Activated CD4-positive, alpha-beta T cell treated with anti-CD3 and anti-CD28 coated beads, Interleukin-2, amount 50 U/mL, for 4 hours (primary cell): ENCODE measurements around the gene ZNF678.
"Not testable (repeated sequence)": the region's sequence is repeated elsewhere in the genome, so short reads cannot be mapped to it uniquely, and the experiment has no call there.

Source experiments
- DNase-seq, 2 experiments: peaks; one replicate each; pipeline ENCODE4 v3.0.0-alpha.2; 2020

The ZNF678 gene

GRCh38 chr1:227607336-227607898 lies 44.1 kb downstream of the ZNF678 start:
- no peak for DNase-seq

- DNase-seq, result no peak
Observed at GRCh38 chr1:227612658-227613057, 49.3 kb downstream of the ZNF678 start.

GRCh38 chr1:227613526-227613925 lies 50.2 kb downstream of the ZNF678 start:
- DNase-seq, result no peak

- DNase-seq, result no peak
Observed at GRCh38 chr1:227621211-227621610, 57.9 kb downstream of the ZNF678 start.

DNA sequence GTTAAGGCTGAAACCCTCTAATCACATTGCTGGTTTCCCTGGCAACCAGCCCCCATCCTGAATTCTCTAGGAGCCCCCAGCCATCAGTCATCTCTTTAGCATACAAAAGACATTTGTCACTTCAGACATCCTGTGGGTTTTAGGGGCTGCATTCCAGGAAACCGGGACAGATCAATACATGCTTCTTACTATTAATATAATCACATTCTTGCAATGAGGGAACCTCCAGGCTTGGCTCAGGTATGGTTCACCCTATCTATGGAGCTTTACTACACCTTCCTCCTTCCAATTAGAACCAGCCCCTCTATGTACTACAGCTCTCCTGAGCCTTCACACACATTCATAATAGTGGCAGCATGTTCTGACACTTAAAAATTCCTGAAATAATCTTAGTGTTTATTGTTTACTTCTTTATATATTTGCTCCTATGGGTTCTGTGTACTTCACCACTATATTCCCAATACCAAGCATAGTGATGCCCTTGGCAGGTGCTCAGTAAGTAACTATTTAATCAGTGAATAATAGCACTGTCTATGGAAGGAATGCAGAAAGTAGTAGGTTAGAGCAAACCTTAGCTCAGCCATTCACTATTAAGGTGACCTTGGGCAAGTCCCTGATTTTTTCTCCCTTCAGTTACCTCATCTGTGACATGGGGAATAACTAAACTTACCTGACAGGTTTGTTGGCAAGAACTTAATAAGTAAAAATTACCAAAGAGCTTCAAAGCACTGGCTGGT lies 59.6 kb downstream of the ZNF678 start:
- no peak for DNase-seq

DNA sequence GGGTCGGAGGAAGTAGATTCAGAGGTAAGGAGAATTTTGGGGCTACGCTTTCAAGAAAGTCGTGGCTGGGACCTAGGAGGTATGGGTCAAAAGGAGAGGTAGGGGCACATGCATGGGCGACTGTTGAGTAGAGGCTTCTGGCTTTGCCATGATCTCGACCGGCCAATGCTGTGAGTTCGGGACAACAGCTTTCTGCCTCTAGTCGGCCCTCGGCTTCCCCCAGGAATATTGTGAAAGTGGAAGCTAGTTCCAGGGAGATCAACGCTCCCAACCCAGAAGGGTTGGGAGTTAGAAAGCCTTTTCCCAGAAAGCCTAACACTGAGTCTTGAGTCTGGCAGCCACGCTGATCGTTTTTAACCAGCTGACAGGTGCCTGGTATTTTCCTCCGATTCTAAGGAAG lies 69.0 kb downstream of the ZNF678 start:
- DNase-seq, result no peak

DNA sequence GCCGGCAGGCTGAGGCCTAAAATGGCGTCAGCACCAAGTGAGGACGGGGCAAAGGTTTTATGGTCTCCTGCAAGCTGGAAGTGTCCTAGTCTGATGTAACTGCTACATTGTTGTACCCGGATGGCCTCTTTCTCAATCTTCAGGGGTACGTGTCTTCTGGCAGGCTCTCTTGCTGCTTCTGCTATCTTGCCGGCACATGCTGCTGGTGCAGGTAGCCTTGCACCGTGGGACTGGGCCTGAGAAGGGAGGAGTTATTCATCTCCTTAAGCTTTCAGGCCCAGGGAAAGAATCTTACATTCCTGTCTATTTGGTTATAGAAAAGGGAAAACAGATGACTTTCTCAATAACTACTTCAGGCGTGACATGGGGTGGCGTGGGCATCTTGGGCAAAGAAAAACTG lies 72.2 kb downstream of the ZNF678 start:
- DNase-seq, result no peak

DNA sequence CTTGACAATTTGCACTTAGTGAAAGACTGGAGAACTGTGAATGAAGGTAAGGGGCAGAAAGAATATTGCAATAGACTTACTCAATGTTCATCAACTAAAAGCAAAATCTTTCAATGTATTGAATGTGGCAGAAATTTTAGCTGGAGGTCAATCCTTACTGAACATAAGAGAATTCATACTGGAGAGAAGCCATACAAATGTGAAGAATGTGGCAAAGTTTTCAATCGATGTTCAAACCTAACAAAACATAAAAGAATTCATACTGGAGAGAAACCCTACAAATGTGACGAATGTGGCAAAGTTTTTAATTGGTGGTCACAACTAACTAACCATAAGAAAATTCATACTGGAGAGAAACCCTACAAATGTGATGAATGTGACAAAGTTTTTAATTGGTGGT lies 91.1 kb downstream of the ZNF678 start:
- DNase-seq, result no peak

DNA sequence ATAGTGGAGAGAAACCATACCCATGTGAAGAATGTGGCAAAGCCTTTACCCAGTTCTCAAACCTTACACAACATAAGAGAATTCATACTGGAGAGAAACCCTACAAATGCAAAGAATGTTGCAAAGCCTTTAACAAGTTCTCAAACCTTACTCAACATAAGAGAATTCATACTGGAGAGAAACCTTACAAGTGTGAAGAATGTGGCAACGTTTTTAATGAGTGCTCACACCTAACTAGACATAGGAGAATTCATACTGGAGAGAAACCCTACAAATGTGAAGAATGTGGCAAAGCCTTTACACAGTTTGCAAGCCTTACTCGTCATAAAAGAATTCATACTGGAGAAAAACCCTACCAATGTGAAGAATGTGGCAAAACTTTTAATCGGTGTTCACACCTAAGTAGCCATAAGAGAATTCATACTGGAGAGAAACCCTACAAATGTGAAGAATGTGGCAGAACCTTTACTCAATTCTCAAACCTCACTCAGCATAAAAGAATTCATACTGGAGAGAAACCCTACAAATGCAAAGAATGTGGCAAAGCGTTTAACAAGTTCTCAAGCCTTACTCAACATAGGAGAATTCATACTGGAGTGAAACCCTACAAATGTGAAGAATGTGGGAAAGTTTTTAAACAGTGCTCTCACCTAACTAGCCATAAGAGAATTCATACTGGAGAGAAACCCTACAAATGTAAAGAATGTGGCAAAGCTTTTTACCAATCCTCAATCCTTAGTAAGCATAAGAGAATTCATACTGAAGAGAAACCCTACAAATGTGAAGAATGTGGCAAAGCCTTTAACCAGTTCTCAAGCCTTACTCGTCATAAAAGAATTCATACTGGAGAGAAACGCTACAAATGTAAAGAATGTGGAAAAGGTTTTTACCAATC lies 91.7 kb downstream of the ZNF678 start:
- DNase-seq, result no peak

DNA sequence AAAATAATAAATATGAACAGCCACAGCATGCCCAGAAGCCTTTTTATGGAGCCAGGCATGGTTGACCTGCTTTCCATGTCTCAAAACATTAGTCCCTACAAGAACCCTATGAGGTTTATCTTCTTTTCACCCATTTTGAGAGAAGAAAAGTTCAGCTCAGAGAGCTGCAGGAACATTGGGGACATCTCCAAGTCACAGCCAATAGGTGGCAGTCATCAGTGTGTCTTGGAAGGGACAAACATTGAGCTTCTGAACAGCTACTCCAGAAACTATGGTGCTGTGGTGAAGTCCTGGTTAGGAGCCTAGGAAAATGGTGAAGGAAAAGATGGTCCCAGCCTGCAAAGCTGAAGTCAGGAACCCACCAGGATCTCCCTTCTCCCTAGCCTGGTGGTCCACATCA lies 98.1 kb downstream of the ZNF678 start:
- DNase-seq, result no peak

GRCh38 chr1:227662933-227663332 lies 99.6 kb downstream of the ZNF678 start:
- no peak for DNase-seq

GRCh38 chr1:227666286-227666685 lies 102.9 kb downstream of the ZNF678 start:
- DNase-seq, result no peak

DNA sequence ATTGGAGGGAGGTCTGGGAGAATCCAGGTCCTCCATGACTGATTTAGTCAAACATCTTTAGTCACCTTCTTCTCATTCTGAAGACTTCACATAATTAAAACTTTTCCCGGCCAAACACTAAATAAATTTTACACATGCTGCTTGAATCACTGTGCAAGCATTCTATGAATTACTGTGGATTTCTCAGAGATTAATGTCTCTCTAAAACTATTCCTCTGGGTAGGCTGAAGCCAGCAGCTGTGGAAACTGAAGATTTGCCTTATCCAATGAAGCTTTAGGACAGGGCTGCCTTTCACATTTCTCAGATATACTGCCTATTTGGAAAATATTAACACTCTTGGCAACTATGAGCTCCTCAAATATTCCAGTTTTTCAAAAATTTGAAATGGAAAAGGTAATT lies 110.1 kb downstream of the ZNF678 start:
- no peak for DNase-seq

- DNase-seq, result no peak
Observed at GRCh38 chr1:227685807-227686206, 122.5 kb downstream of the ZNF678 start.

- no peak for DNase-seq
Observed at GRCh38 chr1:227697321-227697864, 134.0 kb downstream of the ZNF678 start.

GRCh38 chr1:227701631-227702030 lies 138.3 kb downstream of the ZNF678 start:
- DNase-seq, result not testable (repeated sequence)

- DNase-seq, result no peak
Observed at GRCh38 chr1:227707846-227708245, 144.5 kb downstream of the ZNF678 start.

- DNase-seq, result no peak
Observed at GRCh38 chr1:227709451-227709850, 146.1 kb downstream of the ZNF678 start.

GRCh38 chr1:227710474-227710873 lies 147.1 kb downstream of the ZNF678 start:
- DNase-seq, result not testable (repeated sequence)

DNA sequence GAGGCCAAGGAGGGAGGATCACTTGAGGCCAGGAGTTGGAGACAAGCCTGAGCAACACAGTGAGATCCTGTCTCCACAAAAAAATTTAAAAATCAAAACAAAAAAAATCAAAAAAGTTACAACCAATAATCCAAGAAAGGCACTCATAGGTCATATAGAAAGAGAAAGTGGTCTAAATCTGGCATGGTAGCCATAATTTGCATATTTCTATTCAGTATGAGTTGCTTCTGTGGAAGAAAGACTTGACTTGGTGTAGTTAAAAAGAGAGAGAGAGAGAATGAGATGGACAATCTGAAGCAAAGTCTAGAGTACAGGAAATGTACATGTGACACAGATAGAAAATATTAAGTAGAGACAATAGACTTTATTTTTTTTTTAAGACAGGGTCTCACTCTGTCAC lies 149.3 kb downstream of the ZNF678 start:
- DNase-seq, result no peak

- no peak for DNase-seq
Observed at GRCh38 chr1:227718932-227719331, 155.6 kb downstream of the ZNF678 start.

DNA sequence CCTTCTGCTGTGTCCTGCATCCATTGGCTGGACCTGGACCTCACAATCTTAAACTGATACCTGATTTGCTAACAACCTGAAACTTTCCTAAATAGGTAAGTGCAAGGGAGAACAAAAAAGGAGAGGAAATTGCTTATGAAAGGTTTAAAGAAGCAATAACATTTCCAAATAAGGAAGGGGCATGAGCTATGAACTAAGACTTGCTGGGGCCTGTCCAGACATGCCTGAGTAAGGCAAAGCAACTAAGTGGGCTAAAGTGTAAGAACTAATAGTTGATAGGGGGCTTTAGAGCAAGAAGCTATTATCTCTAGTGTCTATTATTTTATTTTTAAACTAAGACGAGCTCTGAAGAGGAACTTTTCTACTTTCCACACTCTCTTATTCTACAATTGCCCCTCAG lies 160.1 kb downstream of the ZNF678 start:
- no peak for DNase-seq

- no peak for DNase-seq
Observed at GRCh38 chr1:227725046-227725445, 161.7 kb downstream of the ZNF678 start.

DNA sequence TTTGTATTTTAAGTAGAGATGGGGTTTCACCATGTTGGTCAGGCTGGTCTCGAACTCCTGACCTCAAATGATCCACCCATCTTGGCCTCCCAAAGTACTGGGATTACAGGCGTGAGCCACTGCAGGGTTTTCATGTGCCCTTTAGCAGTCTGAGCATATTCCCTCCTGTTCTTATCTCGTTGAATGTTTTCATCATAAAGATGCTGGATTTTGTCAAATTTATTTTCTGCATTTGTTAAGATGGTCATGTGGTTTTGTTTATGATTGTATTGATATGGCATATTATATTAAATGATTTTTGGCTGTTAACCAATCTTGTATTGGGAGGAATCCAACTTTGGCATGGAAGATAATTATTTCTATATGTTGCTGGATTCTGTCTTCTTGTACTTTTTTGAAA lies 163.0 kb downstream of the ZNF678 start:
- no peak for DNase-seq
